GM11168 (cell line): ENCODE data around the gene POU6F2.
"Not testable (repeated sequence)": the region's sequence is repeated elsewhere in the genome, so short reads cannot be mapped to it uniquely, and the experiment has no call there.

Experiments used
- in situ Hi-C: fragments of 300-500 bp; cut with MboI; formaldehyde crosslinking; loops from one replicate; pipeline ENCODE4 v1.12.0; 2022; ENCODE audit warnings: low sequenced_read_pairs; ENCODE audit not compliant: unreplicated experiment

POU6F2 gene

GRCh38 chr7:39374436-39375040 lies 396.8 kb downstream of the POU6F2 start:
- in situ Hi-C loops: no loop called here

GRCh38 chr7:39375047-39375873 lies 397.6 kb downstream of the POU6F2 start:
- in situ Hi-C loops: no loop called here

GRCh38 chr7:39375874-39376190 lies 398.1 kb downstream of the POU6F2 start:
- in situ Hi-C loops: no loop called here

GRCh38 chr7:39376881-39377280 lies 399.2 kb downstream of the POU6F2 start:
- in situ Hi-C loops: not testable (repeated sequence)

- in situ Hi-C loops: no loop called here
Measured at GRCh38 chr7:39379416-39379815, 401.7 kb downstream of the POU6F2 start.

- in situ Hi-C loops: no loop called here
Measured at GRCh38 chr7:39383136-39383535, 405.4 kb downstream of the POU6F2 start.

GRCh38 chr7:39384386-39384785 lies 406.7 kb downstream of the POU6F2 start:
- in situ Hi-C loops: no loop called here

- in situ Hi-C loops: no loop called here
Measured at GRCh38 chr7:39386718-39387117, 409.0 kb downstream of the POU6F2 start.

GRCh38 chr7:39392151-39392550 lies 414.4 kb downstream of the POU6F2 start:
- in situ Hi-C loops: no loop called here

- in situ Hi-C loops: no loop called here
Measured at GRCh38 chr7:39394105-39394680, 416.5 kb downstream of the POU6F2 start.

- in situ Hi-C loops: no loop called here
Measured at GRCh38 chr7:39399458-39399857, 421.7 kb downstream of the POU6F2 start.

- in situ Hi-C loops: no loop called here
Measured at GRCh38 chr7:39399986-39400385, 422.3 kb downstream of the POU6F2 start.

GRCh38 chr7:39400836-39401235 lies 423.1 kb downstream of the POU6F2 start:
- in situ Hi-C loops: no loop called here

- in situ Hi-C loops: no loop called here
Measured at GRCh38 chr7:39402034-39402433, 424.3 kb downstream of the POU6F2 start.

- in situ Hi-C loops: no loop called here
Measured at GRCh38 chr7:39404907-39405306, 427.2 kb downstream of the POU6F2 start.

- in situ Hi-C loops: no loop called here
Measured at GRCh38 chr7:39405581-39405980, 427.9 kb downstream of the POU6F2 start.

- in situ Hi-C loops: no loop called here
Measured at GRCh38 chr7:39406467-39406866, 428.8 kb downstream of the POU6F2 start.

GRCh38 chr7:39407137-39407536 lies 429.4 kb downstream of the POU6F2 start:
- in situ Hi-C loops: no loop called here

- in situ Hi-C loops: no loop called here
Measured at GRCh38 chr7:39407723-39408122, 430.0 kb downstream of the POU6F2 start.

GRCh38 chr7:39408906-39409305 lies 431.2 kb downstream of the POU6F2 start:
- in situ Hi-C loops: no loop called here

GRCh38 chr7:39410582-39410981 lies 432.9 kb downstream of the POU6F2 start:
- in situ Hi-C loops: no loop called here
